Fibroblast of mammary gland (primary cell): Measurements from ENCODE around the gene BEND7.

ENCODE experiments used
- DNase-seq: peaks from one replicate; pipeline ENCODE4 v3.0.0-alpha.2; 2010; ENCODE audit warnings: low read depth
- H3K4me3 ChIP-seq: 2 replicates; pipeline ENCODE4 v1.5.1; 2011; ENCODE audit warnings: low read depth, mild to moderate bottlenecking, low read length, moderate library complexity; ENCODE audit not compliant: control insufficient read depth
- CTCF ChIP-seq: conservative IDR thresholded peaks from 2 replicates; pipeline ENCODE4 v1.5.1; 2011; ENCODE audit warnings: low read depth, low read length, inconsistent platforms; ENCODE audit not compliant: control insufficient read depth, insufficient read depth

Gene BEND7

GRCh38 chr10:13489035-13489599, 39.7 kb downstream of the BEND7 start:
- no peak overlapping the region for H3K4me3 ChIP-seq
- DNase-seq = no peak
- TF ChIP-seq CTCF = no peak

- peak; percentile 15 for DNase-seq
- TF ChIP-seq CTCF = peak; percentile 42
Observed at GRCh38 chr10:13485623-13486022, 43.2 kb downstream of the BEND7 start.

GRCh38 chr10:13483951-13484350, 44.9 kb downstream of the BEND7 start:
- no peak for DNase-seq
- no peak for TF ChIP-seq CTCF
- H3K4me3 ChIP-seq = no peak overlapping the region

More at GRCh38 chr10:13485623-13486022, 43.2 kb downstream of the BEND7 start:
- no peak overlapping the region for H3K4me3 ChIP-seq

- no peak for TF ChIP-seq CTCF
- H3K4me3 ChIP-seq = no peak overlapping the region
- DNase-seq = no peak
Observed at GRCh38 chr10:13483073-13483472, 45.7 kb downstream of the BEND7 start.

- no peak for TF ChIP-seq CTCF
- DNase-seq = no peak
- H3K4me3 ChIP-seq = no peak overlapping the region
Observed at GRCh38 chr10:13481690-13482089, 47.1 kb downstream of the BEND7 start.

- no peak for DNase-seq
- no peak for TF ChIP-seq CTCF
- no peak overlapping the region for H3K4me3 ChIP-seq
Observed at GRCh38 chr10:13475124-13475523, 53.7 kb downstream of the BEND7 start.

- no peak for TF ChIP-seq CTCF
- H3K4me3 ChIP-seq = no peak overlapping the region
- DNase-seq = no peak
Observed at GRCh38 chr10:13473986-13474385, 54.8 kb downstream of the BEND7 start.
